ENCODE measurements around the gene FSD2. TPM values are rescaled to one million over a fixed set of nuclear protein-coding genes. Genes with fewer than 3 reads are reported as not detected.

FSD2 gene
- total RNA-seq, 2 donors from 2014 or later, result not detected

DNA sequence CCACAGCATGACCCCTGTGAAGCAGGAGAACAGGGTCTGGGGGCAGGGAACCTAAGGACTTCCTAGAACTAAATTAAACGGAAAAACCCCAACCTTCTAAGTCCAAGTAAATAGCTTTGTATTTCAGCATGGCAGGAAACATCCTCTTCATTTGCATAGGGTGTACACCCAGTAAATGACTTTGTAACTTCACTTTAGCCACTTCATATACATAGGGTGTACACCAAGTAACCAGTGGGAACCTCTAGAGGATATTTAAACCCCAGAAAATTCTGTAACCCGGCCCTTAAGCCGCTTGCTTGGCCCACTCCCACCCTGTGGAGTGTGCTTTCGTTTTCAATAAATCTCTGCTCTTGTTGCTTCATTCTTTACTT is 41.8 kb downstream of the FSD2 start:
- Histone ChIP-seq H3K36me3 (peaks cover 14% of the 10 kb centered on the region), H3K27me3 (replicated peaks; ENCODE audit: insufficient read depth) (no peaks in the 10 kb centered on the region), H3K9me3 (no peaks in the 10 kb centered on the region), H3K4me1 (ENCODE audit: control insufficient read depth in 1 of 2, low read depth in 2 of 2) (no peaks in the 10 kb centered on the region), H3K27ac (no peak overlapping the region), H3K4me3 (no peak overlapping the region)
- no peak for ATAC-seq (ENCODE audit: insufficient number of reproducible peaks, low FRiP score, low read depth)
- TF ChIP-seq, protein P1, sequence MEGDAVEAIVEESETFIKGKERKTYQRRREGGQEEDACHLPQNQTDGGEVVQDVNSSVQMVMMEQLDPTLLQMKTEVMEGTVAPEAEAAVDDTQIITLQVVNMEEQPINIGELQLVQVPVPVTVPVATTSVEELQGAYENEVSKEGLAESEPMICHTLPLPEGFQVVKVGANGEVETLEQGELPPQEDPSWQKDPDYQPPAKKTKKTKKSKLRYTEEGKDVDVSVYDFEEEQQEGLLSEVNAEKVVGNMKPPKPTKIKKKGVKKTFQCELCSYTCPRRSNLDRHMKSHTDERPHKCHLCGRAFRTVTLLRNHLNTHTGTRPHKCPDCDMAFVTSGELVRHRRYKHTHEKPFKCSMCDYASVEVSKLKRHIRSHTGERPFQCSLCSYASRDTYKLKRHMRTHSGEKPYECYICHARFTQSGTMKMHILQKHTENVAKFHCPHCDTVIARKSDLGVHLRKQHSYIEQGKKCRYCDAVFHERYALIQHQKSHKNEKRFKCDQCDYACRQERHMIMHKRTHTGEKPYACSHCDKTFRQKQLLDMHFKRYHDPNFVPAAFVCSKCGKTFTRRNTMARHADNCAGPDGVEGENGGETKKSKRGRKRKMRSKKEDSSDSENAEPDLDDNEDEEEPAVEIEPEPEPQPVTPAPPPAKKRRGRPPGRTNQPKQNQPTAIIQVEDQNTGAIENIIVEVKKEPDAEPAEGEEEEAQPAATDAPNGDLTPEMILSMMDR (IDR thresholded peaks at IDR 0.05), result no peak
- DNase-seq (ENCODE audit: low spot score), result no peak

DNA sequence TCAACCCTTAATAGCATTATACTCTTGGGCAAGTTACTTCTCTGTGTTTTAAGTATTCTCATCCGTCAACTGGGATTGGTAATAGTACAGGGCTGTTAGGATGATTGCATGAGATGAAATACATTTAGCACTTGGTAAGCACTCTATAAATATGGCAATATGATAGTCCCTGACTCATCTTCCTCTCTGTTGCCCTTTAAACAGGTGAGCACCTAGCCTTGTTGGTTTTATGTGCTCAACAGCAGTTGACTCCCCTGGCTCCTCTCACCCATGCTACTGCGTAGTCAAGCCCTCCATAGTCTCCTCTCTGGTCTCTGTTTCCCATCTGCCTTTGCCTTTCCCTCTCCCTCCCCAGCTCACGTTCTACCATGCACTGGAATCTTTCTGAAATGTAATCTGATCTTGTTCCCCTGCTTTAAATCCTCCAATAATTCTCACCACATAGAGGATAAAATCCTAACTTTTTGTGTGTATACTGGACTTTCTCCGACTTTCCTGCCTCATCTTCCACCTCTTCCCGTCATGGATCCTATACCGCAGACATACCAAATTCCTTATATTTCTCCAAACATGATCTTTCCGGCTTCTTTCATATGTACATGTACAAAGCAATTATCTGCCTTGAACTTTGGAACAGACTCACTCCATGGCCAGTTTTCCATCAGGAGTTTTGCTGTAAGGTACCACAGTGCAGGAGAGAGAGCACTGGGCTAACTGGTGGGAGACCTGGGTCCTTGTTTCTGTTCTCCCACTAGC is 42.3 kb downstream of the FSD2 start:
- DNase-seq (ENCODE audit: low spot score) (no peak), ATAC-seq (ENCODE audit: insufficient number of reproducible peaks, low FRiP score, low read depth) (no peak)
- TF ChIP-seq, protein P1 (IDR thresholded peaks at IDR 0.05), result no peak
- Histone ChIP-seq H3K9me3 (no peaks in the 10 kb centered on the region), H3K4me3 (no peak overlapping the region), H3K4me1 (ENCODE audit: control insufficient read depth in 1 of 2, low read depth in 2 of 2) (no peaks in the 10 kb centered on the region), H3K27ac (no peak overlapping the region), H3K27me3 (replicated peaks; ENCODE audit: insufficient read depth) (no peaks in the 10 kb centered on the region), H3K36me3 (peaks cover 19% of the 10 kb centered on the region)

DNA sequence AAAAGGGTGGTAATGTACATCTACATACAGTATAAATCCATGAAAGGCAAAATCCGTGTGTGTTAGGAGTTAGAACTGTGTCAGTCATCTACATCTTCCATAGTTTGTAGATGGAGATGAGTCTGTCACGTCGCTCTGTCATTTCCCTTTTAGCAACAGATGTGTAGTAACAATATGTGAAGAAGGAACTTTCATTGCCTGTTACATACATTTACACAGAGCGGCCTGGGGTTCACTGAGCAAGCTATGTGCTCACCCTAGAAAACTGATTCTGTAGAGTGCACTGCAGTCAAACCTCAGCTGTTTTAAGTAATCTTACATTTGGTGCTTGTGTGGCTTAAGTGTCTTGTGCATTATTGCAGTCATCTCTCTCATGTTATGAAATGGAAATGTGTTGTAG is 54.6 kb downstream of the FSD2 start:
- ATAC-seq (ENCODE audit: insufficient number of reproducible peaks, low FRiP score, low read depth) (no peak), DNase-seq (ENCODE audit: low spot score) (no peak)
- Histone ChIP-seq H3K4me1 (ENCODE audit: control insufficient read depth in 1 of 2, low read depth in 2 of 2) (peaks cover 7 to 19% of the 10 kb centered on the region in 2 donors), H3K27me3 (replicated peaks; ENCODE audit: insufficient read depth) (no peaks in the 10 kb centered on the region), H3K36me3 (peaks cover 10% of the 10 kb centered on the region), H3K27ac (no peak overlapping the region), H3K9me3 (no peaks in the 10 kb centered on the region), H3K4me3 (peak overlapping the region; percentile 77)
- TF ChIP-seq, protein P1 (IDR thresholded peaks at IDR 0.05), result no peak

DNA sequence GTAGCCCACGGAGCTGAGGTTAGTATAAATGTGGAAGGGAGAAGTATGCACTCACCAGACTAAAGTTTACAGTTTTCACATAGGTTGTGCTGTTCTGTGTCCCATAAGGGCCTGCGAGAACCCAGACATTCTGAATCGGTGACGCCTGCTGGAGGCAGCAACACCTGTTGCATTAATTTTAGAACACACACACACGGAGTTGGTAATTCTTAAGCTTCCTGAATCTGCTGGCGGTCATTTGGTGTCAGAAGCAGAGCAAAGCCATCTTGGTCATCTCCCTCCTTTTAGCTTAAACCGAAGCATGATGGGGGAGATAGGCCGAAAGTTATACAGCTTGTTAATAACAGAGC is 55.1 kb downstream of the FSD2 start:
- TF ChIP-seq, protein P1 (IDR thresholded peaks at IDR 0.05), result no peak
- peak overlapping the region; percentile 68 to 79 for H3K27ac ChIP-seq
- no peak for ATAC-seq (ENCODE audit: insufficient number of reproducible peaks, low FRiP score, low read depth)

DNA sequence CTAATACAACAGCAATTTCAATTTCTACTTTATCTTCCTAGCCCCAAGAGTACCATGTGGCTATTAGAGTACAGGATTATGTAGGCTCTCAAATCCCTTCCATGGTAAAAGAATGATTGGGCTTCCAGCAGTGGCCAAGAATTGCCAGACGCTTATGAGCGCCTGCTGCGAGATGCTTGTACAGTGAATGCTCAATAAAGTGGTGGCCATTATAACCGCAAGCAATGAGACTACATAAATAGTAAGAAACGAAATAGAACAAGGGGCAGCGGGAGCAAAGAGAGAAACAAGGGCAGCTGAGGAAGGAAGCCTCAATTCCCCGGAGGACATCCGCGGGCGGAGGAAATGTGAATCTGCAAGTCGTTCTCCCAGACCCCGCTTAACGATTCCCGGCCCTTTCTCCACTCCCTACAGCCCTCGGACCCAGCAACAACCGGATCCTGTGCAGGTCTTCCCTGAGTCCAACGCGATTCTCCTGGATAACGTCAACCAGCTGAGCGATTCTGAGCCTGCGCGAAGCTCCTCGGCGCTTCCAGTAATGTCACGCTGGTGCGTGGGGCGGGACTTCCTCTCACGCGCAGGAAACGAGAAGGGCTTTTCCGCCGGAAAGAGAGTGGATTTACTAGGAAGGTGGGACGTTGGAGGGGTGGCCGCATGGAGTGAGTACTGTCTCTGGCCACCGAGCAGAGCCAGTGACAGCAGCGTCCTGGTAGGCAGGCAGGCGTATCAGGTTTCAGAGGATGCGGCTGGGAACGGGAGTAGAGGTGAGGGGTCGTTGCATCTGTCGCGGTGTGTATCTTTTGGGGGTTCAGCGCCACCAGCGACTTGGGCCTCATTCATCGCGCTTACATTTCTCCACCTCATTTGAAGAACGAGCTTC is 55.7 kb downstream of the FSD2 start:
- DNase-seq (ENCODE audit: low spot score), result peak; percentile 59
- peaks cover 7 to 19% of the 10 kb centered on the region in 2 donors for H3K4me1 ChIP-seq (ENCODE audit: control insufficient read depth in 1 of 2, low read depth in 2 of 2)
- H3K36me3 ChIP-seq, result no peaks in the 10 kb centered on the region
- H3K27me3 ChIP-seq (replicated peaks; ENCODE audit: insufficient read depth), result no peaks in the 10 kb centered on the region
- TF ChIP-seq, protein P1 (IDR thresholded peaks at IDR 0.05), result no peak
- no peaks in the 10 kb centered on the region for H3K9me3 ChIP-seq
- peak overlapping the region; percentile 68 to 79 for H3K27ac ChIP-seq
- peak overlapping the region; percentile 77 for H3K4me3 ChIP-seq
- peak; percentile 77 for ATAC-seq (ENCODE audit: insufficient number of reproducible peaks, low FRiP score, low read depth)

More for the DNA sequence above, 55.1 kb downstream of the FSD2 start:
- H3K9me3 ChIP-seq, result no peaks in the 10 kb centered on the region
- no peaks in the 10 kb centered on the region for H3K27me3 ChIP-seq (replicated peaks; ENCODE audit: insufficient read depth)
- H3K4me3 ChIP-seq, result peak overlapping the region; percentile 77
- no peak for DNase-seq (ENCODE audit: low spot score)
- H3K4me1 ChIP-seq (ENCODE audit: control insufficient read depth in 1 of 2, low read depth in 2 of 2), result peaks cover 7 to 19% of the 10 kb centered on the region in 2 donors
- peaks cover 6% of the 10 kb centered on the region for H3K36me3 ChIP-seq

All from thoracic aorta (tissue), 2 donors.